WI38 (cell line): Measurements from ENCODE around the gene SCEL.

Experiments
- H3K4me3 ChIP-seq: 2 replicates; pipeline ENCODE4 v1.5.1; 2011; ENCODE audit warnings: low read depth, mild to moderate bottlenecking, control low read depth, low read length
- CTCF ChIP-seq: IDR thresholded peaks from 2 replicates; pipeline ENCODE4 v1.5.1; 2012; ENCODE audit warnings: low read depth, mild to moderate bottlenecking, control low read depth, low read length

Gene SCEL

GRCh38 chr13:77583581-77583980 is 48.1 kb downstream of the SCEL start:
- H3K4me3 ChIP-seq, result no peak overlapping the region
- no peak for TF ChIP-seq CTCF

- no peak for TF ChIP-seq CTCF
- no peak overlapping the region for H3K4me3 ChIP-seq
These were observed 48.6 kb downstream of the SCEL start for GRCh38 chr13:77584106-77584505.

- H3K4me3 ChIP-seq, result no peak overlapping the region
- no peak for TF ChIP-seq CTCF
These were observed 59.8 kb downstream of the SCEL start for GRCh38 chr13:77595166-77595810.

- H3K4me3 ChIP-seq, result no peak overlapping the region
- TF ChIP-seq CTCF, result no peak
These were observed 61.3 kb downstream of the SCEL start for GRCh38 chr13:77596777-77597176.

GRCh38 chr13:77599351-77599750 is 63.8 kb downstream of the SCEL start:
- TF ChIP-seq CTCF, result no peak
- H3K4me3 ChIP-seq, result no peak overlapping the region

GRCh38 chr13:77600701-77601100 is 65.2 kb downstream of the SCEL start:
- no peak overlapping the region for H3K4me3 ChIP-seq
- no peak for TF ChIP-seq CTCF

- TF ChIP-seq CTCF, result no peak
- H3K4me3 ChIP-seq, result no peak overlapping the region
These were observed 75.6 kb downstream of the SCEL start for GRCh38 chr13:77611068-77611467.
